A549 (cell line): Measurements from ENCODE around the gene CTSF. TPM values are rescaled to one million over a fixed set of nuclear protein-coding genes. Genes with fewer than 3 reads are reported as not detected.

Experiments used
- ATAC-seq, 2 experiments: fragments of 200-7000 bp in 1 of 2; fragments of >200 bp in 1 of 2; cut with Nextera tagmentation in 1 of 2; cut with Tn5 transposase in 1 of 2; 3 replicates each; pipeline versions ENCODE4 v1.8.0 to v1.9.1; 2018 to 2020; ENCODE audit warnings: mild to moderate bottlenecking in 1 of 2, moderate library complexity in 1 of 2
- CTCF ChIA-PET: fragments of 300-600 bp; sonication (Branson Sonifier 250); formaldehyde crosslinking; extraction: SDS; loops from one replicate; lab custom pipeline; 2021; ENCODE audit warnings: antibody characterized with exemption, inconsistent platforms; lab: Yijun Ruan, JAX
- POLR2A ChIA-PET: fragments of 350-600 bp; formaldehyde crosslinking; extraction: SDS; loops from one replicate; lab custom pipeline; 2021; ENCODE audit warnings: antibody characterized with exemption, inconsistent platforms; lab: Yijun Ruan, JAX
- DNase-seq, 2 experiments: peaks; one replicate each; pipeline versions ENCODE4 v3.0.0 to v3.0.0-alpha.2; 2011 to 2016; ENCODE audit warnings: low read depth in 1 of 2, low spot score in 1 of 2
- FAIRE-seq: peaks from 2 replicates; lab custom pipeline; 2011; peaks lifted over from hg19 to GRCh38; lab: Jason Lieb, UNC
- H3K27ac ChIP-seq, 2 experiments: fragments of >200 bp; sonication (Bioruptor Twin); formaldehyde crosslinking; 3 replicates each; pipeline ENCODE4 v1.5.1; 2016 to 2017
- H3K4me1 ChIP-seq: fragments of >200 bp; sonication (Bioruptor Twin); formaldehyde crosslinking; 3 replicates; pipeline ENCODE4 v1.6.1; 2016
- H3K4me2 ChIP-seq: fragments of >200 bp; sonication (Bioruptor Twin); formaldehyde crosslinking; 3 replicates; pipeline ENCODE4 v1.6.1; 2016
- H3K4me3 ChIP-seq: fragments of >200 bp; sonication (Bioruptor Twin); formaldehyde crosslinking; 3 replicates; pipeline ENCODE4 v1.5.1; 2016
- H3K9me3 ChIP-seq: fragments of >200 bp; sonication (Bioruptor Twin); formaldehyde crosslinking; 3 replicates; pipeline ENCODE4 v1.6.1; 2016
- CEBPB ChIP-seq, 2 experiments: fragments of >200 bp in 1 of 2; sonication (Bioruptor Twin) in 1 of 2; formaldehyde crosslinking in 1 of 2; IDR thresholded peaks; 2 replicates each; pipeline ENCODE4 v1.6.1; 2012 to 2016
- EHF ChIP-seq: fragments of 250-450 bp; sonication (Bioruptor Pico); IDR thresholded peaks from 2 replicates; pipeline ENCODE4 v1.5.0; 2020; ENCODE audit warnings: mild to moderate bottlenecking
- EHMT2 ChIP-seq: fragments of 200-600 bp; sonication (generic); IDR thresholded peaks from 2 replicates; pipeline ENCODE4 v1.6.1; 2016; ENCODE audit warnings: antibody characterized with exemption, low read depth, mild to moderate bottlenecking, moderate library complexity
- GATA3 ChIP-seq: IDR thresholded peaks from 2 replicates; pipeline ENCODE4 v1.6.1; 2012; ENCODE audit warnings: borderline replicate concordance
- HES2 ChIP-seq: fragments of >200 bp; sonication (Bioruptor Twin); formaldehyde crosslinking; IDR thresholded peaks from 2 replicates; pipeline ENCODE4 v1.6.1; 2016
- HEYL ChIP-seq: fragments of 250-450 bp; sonication (Bioruptor Pico); IDR thresholded peaks from 2 replicates; pipeline ENCODE4 v1.8.0; 2021; ENCODE audit warnings: mild to moderate bottlenecking, moderate library complexity
- HOXA7 ChIP-seq: fragments of 250-450 bp; sonication (Bioruptor Pico); IDR thresholded peaks from 2 replicates; pipeline ENCODE4 v1.5.0; 2020; ENCODE audit warnings: mild to moderate bottlenecking, moderate library complexity
- KDM1A ChIP-seq: fragments of 200-600 bp; sonication (generic); IDR thresholded peaks from 2 replicates; pipeline ENCODE4 v1.6.1; 2016; ENCODE audit warnings: low read depth, mild to moderate bottlenecking
- MAFK ChIP-seq: fragments of 450-650 bp; IDR thresholded peaks from 2 replicates; pipeline ENCODE4 v1.6.1; 2014; ENCODE audit not compliant: partially characterized antibody
- MAZ ChIP-seq: fragments of 150-350 bp; IDR thresholded peaks from 2 replicates; pipeline ENCODE4 v1.6.1; 2014; ENCODE audit warnings: antibody characterized with exemption, low read depth, low read length, borderline replicate concordance
- MYC ChIP-seq: IDR thresholded peaks from 2 replicates; pipeline ENCODE4 v1.6.1; 2012; ENCODE audit warnings: mild to moderate bottlenecking, inconsistent platforms, low read length, improper control_type of control experiment, borderline replicate concordance
- NFE2L2 ChIP-seq: fragments of 150-350 bp; conservative IDR thresholded peaks from 2 replicates; pipeline ENCODE4 v1.6.1; 2014; ENCODE audit warnings: low read length
- NPAS2 ChIP-seq: fragments of 250-450 bp; sonication (Bioruptor Pico); IDR thresholded peaks from 2 replicates; pipeline ENCODE4 v1.8.0; 2022; ENCODE audit warnings: mild to moderate bottlenecking, moderate library complexity, borderline replicate concordance
- NR3C1 ChIP-seq: fragments of >200 bp; sonication (Bioruptor Twin); formaldehyde crosslinking; IDR thresholded peaks from 3 replicates; pipeline ENCODE4 v1.6.1; 2017
- PHF8 ChIP-seq: fragments of 200-600 bp; sonication (generic); IDR thresholded peaks from 2 replicates; pipeline ENCODE4 v1.6.1; 2016; ENCODE audit warnings: low read depth, mild to moderate bottlenecking, antibody characterized with exemption, moderate library complexity, borderline replicate concordance
- RFX5 ChIP-seq: fragments of 450-650 bp; IDR thresholded peaks from 2 replicates; pipeline ENCODE4 v1.7.1; 2014; ENCODE audit warnings: antibody characterized with exemption, mild to moderate bottlenecking, moderate library complexity
- RNF2 ChIP-seq: fragments of 200-600 bp; sonication (generic); IDR thresholded peaks from 2 replicates; pipeline ENCODE4 v1.6.1; 2016; ENCODE audit warnings: low read depth, mild to moderate bottlenecking, antibody characterized with exemption, moderate library complexity, borderline replicate concordance
- SMC3 ChIP-seq: fragments of >200 bp; sonication (Bioruptor Twin); formaldehyde crosslinking; IDR thresholded peaks from 3 replicates; pipeline ENCODE4 v1.6.1; 2018; ENCODE audit warnings: inconsistent platforms
- SREBF2 ChIP-seq: fragments of 450-650 bp; IDR thresholded peaks from 2 replicates; pipeline ENCODE4 v1.6.1; 2014; ENCODE audit warnings: mild to moderate bottlenecking, moderate library complexity
- TP53 ChIP-seq: fragments of 250-450 bp; sonication (Bioruptor Pico); IDR thresholded peaks from 2 replicates; pipeline ENCODE4 v1.5.0; 2021; ENCODE audit warnings: mild to moderate bottlenecking, moderate library complexity
- USF2 ChIP-seq: fragments of 450-650 bp; IDR thresholded peaks from 2 replicates; pipeline ENCODE4 v1.6.1; 2014; ENCODE audit warnings: antibody characterized with exemption
- WGBS: methylation state at CpG from one replicate; pipeline ENCODE4 v1.1.6; 2017; ENCODE audit errors: missing lambda C conversion rate; 5-methylcytosine and 5-hydroxymethylcytosine counted together
- polyA plus RNA-seq, 4 experiments: library from polyadenylated mRNA; depleted of rRNA in 3 of 4; stranded (reverse); fragments of >200 nt; fragmentation: RNase III in 1 of 4; extraction: RNeasy Plus Mini Kit Qiagen cat#74134 plus additional on column Dnase treatment in 1 of 4; gene quantifications; 2 replicates in 3 of 4; 3 replicates in 1 of 4; pipeline ENCODE4 v1.2.3, GENCODE V29; 2011 to 2017

CTSF gene
- polyA plus RNA-seq, 2 of the 4 experiments (the other 2 are of a cell fraction), result 19.2 to 29.8 TPM

- TF ChIP-seq SMC3 (no peak), MAZ (no peak), MAFK (no peak), TP53 (CRISPR knock-in tag) (no peak), HEYL (CRISPR knock-in tag) (no peak), PHF8 (no peak), NFE2L2 (no peak), EHMT2 (no peak), SREBF2 (no peak), NPAS2 (CRISPR knock-in tag) (no peak), RNF2 (no peak), NR3C1 (no peak), GATA3 (no peak), HOXA7 (CRISPR knock-in tag) (no peak), EHF (CRISPR knock-in tag) (no peak), MYC (no peak), KDM1A (no peak), CEBPB (IDR thresholded peaks at IDR 0.05) (no peak)
- DNase-seq, result no peak
- no peak overlapping the region for H3K4me3 ChIP-seq
- H3K27ac ChIP-seq, result no peak overlapping the region
- no peak for FAIRE-seq
- ATAC-seq, result no peak
- ChIA-PET CTCF (interaction anchor here (0.6 to 1.4 kb wide), 6 partner anchors 8 to 181 kb away, joined by 3 read pairs; partner anchors contain the start of genes BBS1, CCDC87 and MRPL11), POLR2A (interaction anchor here (1.3 kb wide), 1 partner anchor 14 kb away, joined by 5 read pairs; the partner anchor contains the start of gene ZDHHC24)
- no peaks in the 10 kb centered on the region for H3K9me3 ChIP-seq
- H3K4me2 ChIP-seq, result no peak overlapping the region
- H3K4me1 ChIP-seq, result no peaks in the 10 kb centered on the region
- WGBS, result 96% methylated on average over 6 of the region's 11 CpGs
Observed at GRCh38 chr11:66531841-66532240, 36.6 kb downstream of the CTSF start.

- Histone ChIP-seq H3K4me3 (no peak overlapping the region), H3K4me1 (no peaks in the 10 kb centered on the region), H3K9me3 (no peaks in the 10 kb centered on the region), H3K4me2 (no peak overlapping the region), H3K27ac (no peak overlapping the region)
- WGBS, result 87% methylated on average over 9 of the region's 10 CpGs
- no peak for TF ChIP-seq HOXA7 (CRISPR knock-in tag)
- no peak for TF ChIP-seq MYC
- FAIRE-seq (no peak), DNase-seq (no peak), ATAC-seq (peak in 1 of 2 experiments; percentile 16; a peak in 3 of 6 replicates)
- CTCF ChIA-PET, result interaction anchor here (1.3 kb wide), 1 partner anchor 61 kb away, joined by 3 read pairs; the partner anchor contains the start of gene CCDC87
- POLR2A ChIA-PET, result no interaction called here
Observed at GRCh38 chr11:66530927-66531709, 37.3 kb downstream of the CTSF start.

GRCh38 chr11:66529655-66530054, 38.8 kb downstream of the CTSF start:
- no peak for DNase-seq

More at GRCh38 chr11:66529655-66530054, 38.8 kb downstream of the CTSF start:
- FAIRE-seq, result no peak
- no peak overlapping the region for H3K4me2 ChIP-seq
- no peak for TF ChIP-seq HES2
- TF ChIP-seq USF2, result no peak
- no peak for TF ChIP-seq MAZ
- TF ChIP-seq RFX5, result no peak
- TF ChIP-seq, all 56 proteins: peak for 0
- no peak; a peak in 3 of 6 replicates for ATAC-seq
- Histone ChIP-seq H3K4me1 (no peaks in the 10 kb centered on the region), H3K27ac (no peak overlapping the region), H3K4me3 (no peak overlapping the region), H3K9me3 (no peaks in the 10 kb centered on the region)
- 91% methylated on average over 8 of the region's 13 CpGs for WGBS
- CTCF ChIA-PET, result interaction anchor here (0.9 to 1.4 kb wide), 4 partner anchors 13 to 63 kb away, joined by 4 to 5 read pairs (median 4); partner anchors contain the start of genes CCDC87 and CCS
- POLR2A ChIA-PET, result interaction anchor here (1.1 kb wide), 1 partner anchor 17 kb away, joined by 3 read pairs; the partner anchor contains the start of genes ACTN3 and ZDHHC24
